SW480 (cell line): ENCODE results near the gene ACBD7.
A peak's percentile ranks its signal among the peaks of the same experiment; 100 is the strongest.

Source experiments
- DNase-seq: peaks from one replicate; pipeline ENCODE4 v3.0.0-alpha.2; 2016; ENCODE audit warnings: low spot score

The ACBD7 gene

DNA sequence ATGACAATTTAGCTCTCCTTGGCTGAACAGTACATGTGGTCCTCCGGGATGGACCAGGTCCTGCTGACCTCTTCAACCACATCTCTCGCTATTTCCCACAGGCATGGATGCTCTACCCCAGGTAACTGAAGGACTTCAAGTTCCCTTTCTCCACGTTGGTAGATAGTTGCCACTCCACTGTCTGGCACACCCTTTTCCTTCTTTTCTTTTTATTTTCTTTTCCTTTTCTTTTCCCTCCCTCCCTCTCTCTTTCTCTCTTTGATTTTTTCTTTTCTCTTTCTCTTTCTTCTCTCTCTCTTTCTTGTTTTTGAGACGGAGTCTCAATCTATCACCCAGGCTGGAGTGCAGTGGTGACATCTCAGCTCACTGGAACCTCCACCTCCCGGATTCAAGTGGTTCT is 2.8 kb upstream of the ACBD7 start:
- DNase-seq: no peak

DNA sequence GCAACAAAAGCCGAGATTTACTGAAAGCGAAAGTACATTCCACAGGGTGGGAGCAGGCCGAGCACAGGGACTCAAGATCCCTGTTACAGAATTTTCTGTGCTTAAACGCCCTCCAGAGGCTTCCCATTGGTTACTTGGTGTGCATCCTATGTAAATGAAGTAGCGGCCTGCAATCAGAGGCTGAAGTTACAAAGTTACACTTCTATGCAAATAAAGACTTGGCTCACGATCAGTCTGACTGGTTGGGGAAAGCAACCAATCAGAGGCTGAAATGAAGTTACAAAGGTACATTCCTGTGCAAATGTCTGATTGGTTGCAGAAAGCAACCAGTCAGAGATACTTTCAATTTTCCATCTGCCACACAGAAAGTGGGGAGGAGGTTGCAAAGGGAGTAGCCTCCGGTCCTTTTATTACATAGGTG is 4.1 kb downstream of the ACBD7 start:
- DNase-seq: peak; percentile 83

DNA sequence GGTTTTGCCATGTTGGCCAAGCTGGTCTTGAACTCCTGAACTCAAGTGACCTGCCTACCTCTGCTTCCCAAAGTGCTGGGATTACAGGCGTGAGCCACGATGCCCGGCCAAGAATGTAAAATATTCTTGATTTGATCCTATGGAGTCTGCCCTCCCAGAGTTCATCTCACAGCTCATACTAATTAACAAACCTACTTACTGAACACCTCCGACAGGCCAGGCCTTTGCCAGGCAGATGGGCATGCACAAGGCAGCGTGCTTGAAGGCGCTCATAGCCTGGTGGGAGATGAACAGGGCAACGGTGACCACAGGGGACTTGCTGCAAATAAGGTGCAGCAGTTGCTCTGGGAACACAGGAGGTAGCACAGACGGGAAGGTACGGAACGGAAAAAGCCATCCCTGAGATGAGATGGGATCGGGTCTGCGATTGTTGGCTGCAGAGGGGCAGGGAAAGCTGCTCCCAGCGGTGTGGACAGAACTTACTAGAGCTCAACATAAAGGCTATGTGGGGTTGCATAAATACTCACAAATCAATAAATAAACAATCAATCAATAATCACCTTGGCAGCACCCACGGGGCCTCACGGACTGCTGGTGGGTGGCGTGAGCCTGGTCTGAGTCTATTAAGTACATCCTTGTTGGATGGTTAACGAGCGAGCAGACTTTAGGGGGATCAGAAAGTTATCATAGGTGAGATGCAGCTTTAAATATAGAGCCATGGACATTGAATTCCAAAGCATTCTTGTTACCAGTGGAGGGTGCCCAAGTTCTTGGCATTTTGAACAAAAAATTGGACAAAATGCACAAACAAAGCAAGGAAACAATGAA is 4.7 kb downstream of the ACBD7 start:
- DNase-seq: no peak

DNA sequence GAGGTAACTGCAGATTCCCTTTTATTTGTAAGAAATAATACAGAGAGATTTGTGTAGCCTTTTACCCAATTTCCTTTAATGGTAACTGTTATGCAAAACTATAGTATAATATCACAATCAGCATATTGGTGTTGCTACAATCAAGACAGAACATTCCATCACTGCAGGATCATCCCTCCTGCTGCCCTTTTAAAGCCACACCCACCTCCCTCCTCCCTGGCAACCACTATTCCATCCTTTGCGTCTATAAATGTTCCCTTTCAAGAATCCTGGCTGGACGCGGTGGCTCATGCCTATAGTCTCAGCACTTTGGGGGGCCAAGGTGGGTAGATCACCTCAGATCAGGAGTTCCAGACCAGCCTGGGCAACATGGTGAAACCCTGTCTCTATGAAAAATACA is 13.2 kb downstream of the ACBD7 start:
- DNase-seq: no peak

DNA sequence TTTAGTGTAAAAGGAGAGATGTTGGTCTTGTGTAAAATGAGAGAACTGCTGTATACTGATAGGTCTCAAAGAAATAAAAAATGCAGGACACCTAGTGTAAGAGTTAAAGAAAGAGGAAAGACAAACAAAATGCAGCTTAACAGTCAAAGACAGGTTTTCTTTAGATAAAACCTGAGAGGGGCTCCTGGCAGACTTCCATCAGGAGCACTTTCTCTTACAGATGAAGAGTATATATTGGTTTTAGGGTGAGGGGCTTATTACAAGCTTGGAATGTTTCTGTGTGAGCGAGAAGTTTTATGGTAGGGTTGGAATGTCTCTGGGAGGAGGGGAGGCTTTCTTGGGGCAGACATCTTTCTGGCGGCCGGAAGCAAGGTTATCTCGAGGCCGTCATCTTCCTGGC is 16.2 kb downstream of the ACBD7 start:
- no peak for DNase-seq

DNA sequence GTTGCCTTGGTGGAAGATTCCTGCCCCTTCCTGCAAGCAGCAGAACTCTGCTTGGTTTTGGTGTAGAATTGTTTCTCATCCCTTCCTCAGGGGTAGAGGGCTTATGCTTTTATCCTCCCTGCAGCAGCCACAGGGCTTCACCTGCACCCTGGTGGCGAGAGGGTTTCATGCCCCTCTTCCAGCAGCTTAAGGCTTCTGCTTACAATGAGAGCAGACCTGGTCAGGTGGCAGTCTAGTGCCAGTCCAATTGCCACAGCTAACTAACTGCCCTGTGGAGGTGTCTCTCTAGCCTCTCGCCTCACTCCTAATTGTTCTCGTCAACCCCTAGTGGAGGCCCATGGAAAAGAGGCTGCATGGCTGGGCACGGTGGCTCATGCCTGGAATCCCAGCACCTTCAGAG is 19.3 kb downstream of the ACBD7 start:
- DNase-seq: no peak

DNA sequence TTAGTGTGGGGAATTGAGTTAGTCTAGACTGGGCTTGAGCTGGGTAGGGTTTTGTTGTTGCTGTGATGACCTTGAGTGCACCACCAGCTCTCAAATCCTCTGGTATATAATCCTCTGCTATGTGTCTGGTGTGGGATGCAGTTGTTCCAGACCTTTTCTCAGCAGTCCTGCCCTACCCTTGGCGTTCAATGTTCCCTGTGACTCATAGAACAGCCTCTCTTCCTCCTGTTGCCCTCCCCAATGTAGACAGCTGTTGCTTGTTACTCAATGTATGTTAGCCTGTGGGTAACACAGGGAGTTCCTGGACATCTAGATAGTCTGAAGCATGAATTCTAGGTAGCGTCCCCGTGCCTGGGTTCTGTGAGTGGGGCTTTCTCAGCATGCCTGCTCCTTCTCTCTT is 19.8 kb downstream of the ACBD7 start:
- no peak for DNase-seq

DNA sequence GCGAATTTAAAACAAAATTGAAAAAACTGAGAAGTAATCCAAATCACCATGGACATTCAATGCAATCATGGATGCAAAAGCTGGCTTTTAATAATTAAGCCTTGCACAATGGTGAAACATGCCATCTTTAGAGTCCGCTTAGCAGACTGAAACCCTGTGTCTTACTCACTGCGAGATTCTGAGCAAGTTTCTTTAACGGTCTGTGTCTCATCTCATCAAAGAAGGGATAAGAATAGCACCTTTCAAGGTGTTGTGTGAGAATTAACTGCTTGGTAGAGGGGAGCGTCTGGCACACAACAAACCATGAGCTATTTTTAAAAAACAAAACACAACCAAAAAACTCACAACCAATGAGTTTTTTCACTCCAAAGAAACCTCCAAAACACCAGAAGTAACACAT is 21.4 kb downstream of the ACBD7 start:
- DNase-seq: no peak

DNA sequence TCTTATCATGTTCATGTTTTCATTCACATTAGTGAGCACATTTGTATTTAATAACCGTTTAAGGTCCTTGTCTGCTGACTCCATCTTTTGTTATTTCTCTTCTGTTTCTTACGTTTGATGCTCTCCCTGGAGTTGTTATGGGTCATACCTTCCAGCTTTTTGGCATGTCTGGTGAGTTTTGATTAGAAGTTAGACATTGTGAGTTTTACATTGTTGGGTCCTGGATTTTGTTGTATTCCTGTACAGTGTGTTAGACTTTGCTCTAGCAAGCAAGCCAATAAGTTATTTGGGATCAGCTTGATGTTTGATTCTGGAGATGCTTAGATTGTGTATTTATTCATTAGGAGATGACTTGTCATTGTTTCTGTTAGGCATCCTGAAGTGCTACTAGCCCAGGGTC is 27.9 kb downstream of the ACBD7 start:
- DNase-seq: no peak

DNA sequence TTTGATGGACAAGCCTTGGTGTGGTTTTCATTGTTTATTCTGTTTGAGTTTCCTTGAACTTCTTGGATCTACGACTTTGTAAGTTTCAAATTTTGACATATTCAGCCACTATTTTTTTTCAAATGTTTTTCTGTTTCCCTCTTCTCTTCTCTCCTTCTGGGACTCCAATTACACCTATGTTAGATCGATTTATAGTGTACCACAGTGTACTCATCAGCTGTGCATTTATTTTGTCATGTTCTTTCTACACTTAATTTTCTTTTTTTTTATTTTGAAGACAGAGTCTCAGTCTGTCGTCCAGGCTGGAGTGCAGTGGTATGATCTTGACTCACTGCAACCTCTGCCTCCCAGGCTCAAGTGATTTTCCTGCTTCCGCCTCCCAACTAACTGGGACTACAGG is 28.7 kb downstream of the ACBD7 start:
- DNase-seq: no peak

DNA sequence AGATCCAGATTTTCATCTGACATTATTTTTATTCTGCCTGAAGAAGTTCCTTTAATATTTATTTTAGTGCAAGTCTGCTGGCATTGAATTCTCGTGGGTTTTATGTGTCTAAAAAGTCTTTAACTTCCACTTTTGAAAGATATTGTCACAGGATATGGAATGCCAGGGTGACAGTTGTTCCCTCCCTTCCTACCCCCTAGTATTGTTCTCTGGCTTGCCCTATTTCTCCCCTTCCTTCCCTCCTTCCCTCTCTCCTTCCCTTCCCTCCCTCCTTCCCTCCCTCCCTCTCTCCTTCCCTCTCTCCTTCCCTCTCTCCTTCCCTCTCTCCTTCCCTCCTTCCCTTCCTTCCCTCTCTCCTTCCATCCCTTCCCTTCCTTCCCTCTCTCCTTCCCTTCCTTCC is 29.9 kb downstream of the ACBD7 start:
- no peak for DNase-seq

DNA sequence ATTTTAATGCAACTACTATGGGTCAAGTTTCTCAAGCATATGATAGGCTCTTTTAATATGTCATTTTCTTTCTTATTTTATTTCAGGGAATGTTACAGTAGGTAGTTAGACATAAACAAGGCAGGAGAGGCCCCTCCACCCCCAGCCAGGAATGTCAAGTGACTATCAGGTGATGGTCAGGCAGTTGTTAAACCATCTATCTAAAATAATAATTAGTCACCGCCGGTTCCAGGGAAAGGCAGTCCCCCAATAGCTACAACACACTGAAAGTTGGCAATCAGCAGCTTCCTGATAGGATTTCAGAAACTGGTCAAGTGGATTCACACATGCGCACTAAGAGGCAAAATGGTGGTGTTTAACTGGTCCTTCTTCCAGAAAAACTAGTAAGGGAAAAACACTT is 35.5 kb downstream of the ACBD7 start:
- no peak for DNase-seq

DNA sequence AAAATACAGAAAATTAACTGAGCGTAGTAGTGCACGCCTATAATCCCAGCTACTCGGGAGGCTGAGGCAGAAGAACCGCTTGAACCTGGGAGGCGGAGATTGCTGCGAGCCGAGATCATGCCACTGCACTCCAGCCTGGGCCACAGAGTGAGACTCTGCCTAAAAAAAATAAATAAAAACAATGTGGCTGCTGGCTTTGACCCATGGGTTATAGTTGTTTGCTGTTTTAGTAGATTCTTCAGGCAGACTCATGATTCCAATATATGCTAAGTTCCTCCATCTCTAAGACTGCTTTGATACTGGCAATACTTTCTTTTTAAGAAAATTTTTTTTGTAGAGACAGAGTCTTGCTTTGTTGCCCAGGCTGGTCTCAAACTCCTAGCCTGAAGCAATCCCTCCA is 36.5 kb downstream of the ACBD7 start:
- DNase-seq: no peak

DNA sequence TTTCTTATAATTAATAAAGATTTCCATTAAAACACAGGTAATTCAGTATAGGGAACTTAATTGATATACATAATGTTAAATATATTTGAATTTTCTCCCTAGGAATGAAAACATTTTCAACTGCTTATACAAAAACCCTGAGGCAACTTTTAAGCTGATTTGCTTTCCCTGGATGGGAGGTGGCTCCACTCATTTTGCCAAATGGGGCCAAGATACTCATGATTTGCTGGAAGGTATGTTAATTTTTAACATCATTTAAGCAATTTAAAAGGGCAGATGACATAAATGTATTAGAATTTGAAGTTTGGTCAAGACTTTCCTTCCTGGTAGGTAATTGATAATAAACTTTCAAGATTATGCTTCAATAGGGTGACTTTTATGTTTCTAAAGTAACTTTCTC is 39.0 kb downstream of the ACBD7 start:
- no peak for DNase-seq

DNA sequence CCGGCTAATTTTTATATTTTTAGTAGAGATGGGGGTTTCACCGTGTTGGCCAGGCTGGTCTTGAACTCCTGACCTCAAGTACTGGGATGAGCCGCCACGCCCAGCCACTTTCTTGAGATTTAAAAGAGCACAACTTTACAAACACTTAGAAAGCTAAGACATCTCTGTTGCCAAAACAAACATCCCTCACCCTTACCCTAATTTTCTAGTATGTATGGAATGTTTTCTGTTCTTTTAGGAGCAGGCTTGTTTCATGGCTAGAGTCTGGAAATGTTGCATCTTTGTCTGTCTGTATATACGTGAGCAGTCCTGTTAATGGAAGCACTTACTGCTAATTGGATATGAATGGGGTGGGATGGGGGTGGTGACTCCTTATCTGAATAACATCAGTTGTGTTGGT is 42.0 kb downstream of the ACBD7 start:
- no peak for DNase-seq

DNA sequence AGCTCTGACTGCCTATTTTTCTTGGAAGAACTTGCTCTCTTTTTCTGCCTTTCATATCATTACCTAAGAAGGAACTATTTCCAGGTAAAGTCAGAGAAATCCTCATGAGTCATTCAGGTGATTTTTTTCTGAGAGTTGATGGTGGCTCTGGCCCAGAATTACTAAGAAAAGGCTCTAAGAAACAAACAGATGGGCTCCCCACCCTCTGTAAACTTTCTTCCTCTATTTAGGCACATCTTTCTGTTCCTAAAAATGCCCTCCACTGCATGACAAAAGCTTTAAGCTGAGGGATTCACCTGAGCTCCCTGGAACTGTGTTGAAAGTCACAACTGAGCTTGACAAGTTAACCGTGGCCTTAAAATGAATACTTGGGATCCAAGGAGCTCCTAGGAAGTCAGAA is 43.2 kb downstream of the ACBD7 start:
- DNase-seq: no peak

DNA sequence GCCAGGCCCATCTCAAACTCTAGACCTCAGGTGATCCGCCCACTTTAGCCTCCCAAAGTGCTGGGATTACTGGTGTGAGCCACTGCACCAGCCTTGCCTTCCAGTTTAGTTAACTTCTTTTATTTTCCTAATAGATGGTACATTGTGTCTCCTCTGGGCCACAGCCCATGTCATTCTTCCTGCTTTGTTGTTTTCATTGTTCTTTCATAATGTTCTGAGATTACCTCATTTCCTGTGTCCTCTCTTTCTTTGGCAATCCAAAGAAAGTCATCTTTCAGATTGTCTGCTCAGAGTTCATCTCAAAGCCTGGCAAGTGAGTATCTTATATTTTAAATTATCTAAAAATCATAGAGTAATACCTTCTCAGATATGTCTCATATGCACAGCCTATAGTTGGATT is 44.9 kb downstream of the ACBD7 start, which contains the start of gene OLAH:
Gene OLAH (plus strand): TSS at position 270 of the 400 bp plus-strand sequence. CDS start 3,346 bp downstream, outside the sequence.
- DNase-seq: no peak

DNA sequence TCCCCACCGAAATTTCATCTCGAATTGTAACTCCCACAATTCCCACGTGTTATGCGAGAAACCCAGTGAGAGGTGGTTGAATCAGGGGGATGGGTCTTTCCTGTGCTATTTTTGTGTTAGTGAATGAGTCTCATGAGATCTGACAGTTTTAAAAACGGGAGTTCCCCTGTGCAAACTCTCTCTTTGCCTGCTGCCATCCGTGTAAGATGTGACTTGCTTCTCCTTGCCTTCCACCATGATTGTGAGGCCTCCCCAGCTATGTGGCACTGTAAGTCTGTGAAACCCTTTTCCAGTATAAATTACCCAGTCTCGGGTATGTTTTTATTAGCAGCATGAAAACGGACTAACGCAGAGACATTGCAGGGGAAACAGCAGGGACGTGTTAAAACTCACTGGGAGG is 50.2 kb downstream of the ACBD7 start:
- no peak for DNase-seq

DNA sequence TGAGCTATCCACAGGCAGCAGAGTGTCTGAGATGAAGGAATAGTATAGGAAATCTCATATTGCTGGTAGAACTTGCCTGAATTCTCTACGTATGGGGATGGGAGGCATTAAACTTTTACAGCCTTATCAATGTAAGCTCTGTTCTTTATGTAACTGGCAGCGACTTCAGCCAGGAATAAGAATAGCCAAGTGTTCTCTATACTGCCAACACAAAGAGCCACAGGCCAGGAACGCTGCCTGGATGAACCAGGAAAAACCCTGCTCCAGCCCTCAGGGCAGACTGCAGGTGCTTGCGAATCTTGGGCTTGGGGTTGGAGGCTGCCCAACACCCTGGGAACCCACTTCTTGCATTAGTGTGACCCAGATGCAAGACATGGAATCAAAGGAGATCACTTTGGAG is 50.9 kb downstream of the ACBD7 start:
- DNase-seq: no peak

DNA sequence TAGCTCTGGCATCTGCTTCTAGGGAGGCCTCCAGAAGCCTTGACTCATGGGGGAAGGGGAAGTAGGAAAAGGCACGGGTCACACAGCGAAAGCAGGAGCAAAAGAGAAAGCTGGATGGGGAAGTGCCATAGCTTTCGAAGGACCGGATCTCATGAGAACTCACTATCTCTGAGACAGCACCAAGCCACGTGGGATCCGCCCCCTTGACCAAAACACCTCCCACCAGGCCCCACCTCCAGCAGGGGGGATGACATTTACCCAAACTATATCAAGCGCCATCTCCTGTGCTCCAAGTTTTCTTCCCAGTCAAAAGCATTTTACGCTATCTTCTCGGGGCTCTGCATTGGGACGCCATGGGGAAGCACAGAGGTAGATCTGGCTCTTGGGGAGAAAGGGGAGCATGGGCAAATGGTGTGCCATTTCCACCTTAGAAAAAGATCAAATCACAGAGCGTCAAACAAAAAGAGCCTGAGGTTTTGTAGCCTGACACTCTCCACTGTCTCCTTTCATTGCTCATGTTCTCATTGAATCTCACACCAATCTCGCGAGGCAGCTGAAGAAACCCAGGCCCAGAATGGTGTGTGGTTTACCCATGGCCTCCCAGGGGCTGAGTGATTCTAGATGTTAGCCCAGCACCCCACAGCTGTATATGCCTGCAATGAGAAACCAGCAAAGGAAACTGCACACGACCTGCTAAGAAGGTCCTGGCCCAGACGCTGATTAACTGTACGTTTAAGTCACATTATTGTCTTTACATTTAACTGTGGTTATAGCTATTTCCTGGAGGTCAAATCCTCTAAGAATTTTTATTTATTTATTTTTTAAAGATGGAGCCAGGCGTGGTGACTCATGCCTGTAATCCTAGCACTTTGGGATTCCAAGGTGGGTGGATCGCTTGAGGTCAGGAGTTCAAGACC is 52.9 kb downstream of the ACBD7 start:
- no peak for DNase-seq

DNA sequence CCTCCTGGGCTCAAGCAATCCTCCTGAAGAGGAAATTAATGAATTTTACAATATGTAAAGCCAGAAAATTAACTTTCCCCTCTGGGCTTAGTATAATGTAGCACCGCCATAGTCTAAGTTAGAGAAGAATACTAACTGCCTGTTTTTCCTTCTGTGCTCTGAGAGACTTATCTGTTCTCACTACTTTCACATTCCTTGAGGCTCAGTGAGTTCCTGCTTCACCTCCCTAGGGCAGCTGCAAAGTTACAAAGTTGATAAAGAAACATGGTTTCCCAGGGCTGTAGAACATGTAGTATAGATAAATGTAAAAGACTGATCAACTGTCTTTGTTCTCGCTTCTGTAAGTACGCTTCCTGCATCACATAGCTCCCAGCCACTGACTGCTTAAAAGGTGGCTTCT is 60.8 kb downstream of the ACBD7 start:
- no peak for DNase-seq
